ENCODE data around the gene RCAN2.

Gene RCAN2

GRCh38 chr6:46502486-46503119, 11.4 kb upstream of the RCAN2 start:
- Histone ChIP-seq H3K4me3 (replicated peaks; ENCODE audit: insufficient read depth, low read length) (no peak overlapping the region), H3K27me3 (ENCODE audit: insufficient read depth, poor library complexity, severe bottlenecking) (peaks cover 4% of the 10 kb centered on the region), H3K27ac (replicated peaks) (no peak overlapping the region)
- TF ChIP-seq GABPA (IDR thresholded peaks at IDR 0.05; ENCODE audit: low read depth), result no peak
- TF ChIP-seq CTCF (IDR thresholded peaks at IDR 0.05; ENCODE audit: insufficient read depth, low read length), result no peak
- TF ChIP-seq SPI1 (IDR thresholded peaks at IDR 0.05; ENCODE audit: borderline replicate concordance, low read depth), result no peak
- no peak for TF ChIP-seq POLR2AphosphoS5 (IDR thresholded peaks at IDR 0.05; ENCODE audit: low read depth)
- TF ChIP-seq REST (IDR thresholded peaks at IDR 0.05; ENCODE audit: insufficient replicate concordance, low read depth), result no peak
- no peak for DNase-seq (ENCODE audit: low read depth in 1 of 2, low spot score in 1 of 2)

- DNase-seq (ENCODE audit: low read depth in 1 of 2, low spot score in 1 of 2), result no peak
- Histone ChIP-seq H3K27me3 (ENCODE audit: insufficient read depth, poor library complexity, severe bottlenecking) (peaks cover 4% of the 10 kb centered on the region), H3K4me3 (replicated peaks; ENCODE audit: insufficient read depth, low read length) (no peak overlapping the region), H3K27ac (replicated peaks) (no peak overlapping the region)
- TF ChIP-seq CTCF (IDR thresholded peaks at IDR 0.05; ENCODE audit: insufficient read depth, low read length) (no peak), GABPA (IDR thresholded peaks at IDR 0.05; ENCODE audit: low read depth) (no peak), REST (IDR thresholded peaks at IDR 0.05; ENCODE audit: insufficient replicate concordance, low read depth) (no peak), SPI1 (IDR thresholded peaks at IDR 0.05; ENCODE audit: borderline replicate concordance, low read depth) (no peak), POLR2AphosphoS5 (IDR thresholded peaks at IDR 0.05; ENCODE audit: low read depth) (no peak)
Observed at GRCh38 chr6:46501136-46502089, 10.2 kb upstream of the RCAN2 start.

- Histone ChIP-seq H3K4me3 (replicated peaks; ENCODE audit: insufficient read depth, low read length) (no peak overlapping the region), H3K27ac (replicated peaks) (no peak overlapping the region), H3K27me3 (ENCODE audit: insufficient read depth, poor library complexity, severe bottlenecking) (peaks cover 4% of the 10 kb centered on the region)
- TF ChIP-seq SPI1 (IDR thresholded peaks at IDR 0.05; ENCODE audit: borderline replicate concordance, low read depth) (no peak), CTCF (IDR thresholded peaks at IDR 0.05; ENCODE audit: insufficient read depth, low read length) (no peak), GABPA (IDR thresholded peaks at IDR 0.05; ENCODE audit: low read depth) (no peak)
- no peak for DNase-seq (ENCODE audit: low read depth in 1 of 2, low spot score in 1 of 2)
Observed at GRCh38 chr6:46500382-46500781, 9.1 kb upstream of the RCAN2 start.

Measured in HL-60 (cell line).